A673 (cell line): Measurements from ENCODE around the gene LRRC74A. TPM values are rescaled to one million over a fixed set of nuclear protein-coding genes. Genes with fewer than 3 reads are reported as not detected.

Experiments used
- BruUV-seq: library from RNA; stranded (reverse); fragments of 400-500 nt; replicated peaks from 2 replicates; lab custom pipeline; 2021; lab: Mats Ljungman, UMichigan
- CTCF ChIA-PET: fragments of 300-600 bp; sonication (Branson Sonifier 250); formaldehyde crosslinking; loops from one replicate; lab custom pipeline; 2022; ENCODE audit warnings: antibody characterized with exemption; lab: Charles Lee
- POLR2A ChIA-PET: fragments of 300-600 bp; sonication (Branson Sonifier 250); formaldehyde crosslinking; loops from one replicate; lab custom pipeline; 2022; ENCODE audit warnings: antibody characterized with exemption; ENCODE audit not compliant: low non-redundant PET; lab: Charles Lee
- DNase-seq: peaks from one replicate; pipeline ENCODE4 v3.0.0-alpha.2; 2015; ENCODE audit warnings: low spot score
- H3K27ac ChIP-seq: fragments of 200-600 bp; sonication (generic); 2 replicates; pipeline ENCODE4 v1.5.1; 2016; ENCODE audit warnings: mixed run types, low read depth, mild to moderate bottlenecking, mixed read lengths, antibody characterized with exemption, low read length; ENCODE audit not compliant: poor library complexity, severe bottlenecking
- H3K27me3 ChIP-seq: fragments of 200-600 bp; sonication (generic); replicated peaks from 2 replicates; pipeline ENCODE4 v1.6.1; 2017; ENCODE audit warnings: mixed run types, low read depth, mild to moderate bottlenecking, mixed read lengths, antibody characterized with exemption, low read length; ENCODE audit not compliant: insufficient read depth, poor library complexity
- H3K36me3 ChIP-seq: fragments of 200-600 bp; sonication (generic); 2 replicates; pipeline ENCODE4 v1.6.1; 2016; ENCODE audit warnings: mixed run types, mild to moderate bottlenecking, mixed read lengths, antibody characterized with exemption, low read length; ENCODE audit not compliant: insufficient read depth, poor library complexity, severe bottlenecking
- H3K4me1 ChIP-seq: fragments of 200-600 bp; sonication (generic); 2 replicates; pipeline ENCODE4 v1.6.1; 2017; ENCODE audit warnings: mixed run types, mild to moderate bottlenecking, mixed read lengths, antibody characterized with exemption, low read length; ENCODE audit not compliant: insufficient read depth, poor library complexity, severe bottlenecking
- H3K4me3 ChIP-seq: fragments of 200-600 bp; sonication (generic); 2 replicates; pipeline ENCODE4 v1.5.1; 2016; ENCODE audit warnings: low read depth, mixed run types, mild to moderate bottlenecking, mixed read lengths, low read length; ENCODE audit not compliant: poor library complexity, severe bottlenecking
- H3K9me3 ChIP-seq: fragments of 200-600 bp; sonication (generic); 2 replicates; pipeline ENCODE4 v1.6.1; 2016; ENCODE audit warnings: mixed run types, low read depth, mild to moderate bottlenecking, mixed read lengths, antibody characterized with exemption, low read length; ENCODE audit not compliant: poor library complexity, severe bottlenecking
- CTCF ChIP-seq: fragments of 300-800, 200-600 bp; sonication (generic); conservative IDR thresholded peaks from 2 replicates; pipeline ENCODE4 v1.5.1; 2017; ENCODE audit warnings: low read depth, mild to moderate bottlenecking, antibody characterized with exemption, low read length, moderate library complexity, mixed read lengths
- EZH2 ChIP-seq: fragments of 200-600 bp; sonication (generic); IDR thresholded peaks from 2 replicates; pipeline ENCODE4 v1.6.1; 2017; ENCODE audit warnings: borderline replicate concordance, low read depth, mild to moderate bottlenecking, mixed read lengths, antibody characterized with exemption, low read length; ENCODE audit not compliant: poor library complexity, severe bottlenecking
- intact Hi-C: fragments of 100-400 bp; cut with micrococcal nuclease; formaldehyde crosslinking; loops from one replicate; pipeline ENCODE4 v1.10.0; 2022; ENCODE audit not compliant: unreplicated experiment
- total RNA-seq: library from RNA; stranded (reverse); gene quantifications from 2 replicates; pipeline ENCODE4 v1.2.3, GENCODE V29; 2021

LRRC74A gene
- total RNA-seq, 1 experiment from 2014 or later, result not detected

GRCh38 chr14:76808011-76808410, 18.2 kb upstream of the LRRC74A start:
- Histone ChIP-seq H3K36me3 (peaks cover 16% of the 10 kb centered on the region), H3K27ac (no peak overlapping the region), H3K9me3 (no peaks in the 10 kb centered on the region), H3K27me3 (no peaks in the 10 kb centered on the region), H3K4me1 (peaks cover 7% of the 10 kb centered on the region), H3K4me3 (no peak overlapping the region)
- DNase-seq, result no peak
- BruUV-seq, result no TSS peak
- TF ChIP-seq CTCF, result no peak
- no peak for TF ChIP-seq EZH2
- ChIA-PET POLR2A (no interaction called here), CTCF (no interaction called here)
- intact Hi-C loops, result no loop called here

DNA sequence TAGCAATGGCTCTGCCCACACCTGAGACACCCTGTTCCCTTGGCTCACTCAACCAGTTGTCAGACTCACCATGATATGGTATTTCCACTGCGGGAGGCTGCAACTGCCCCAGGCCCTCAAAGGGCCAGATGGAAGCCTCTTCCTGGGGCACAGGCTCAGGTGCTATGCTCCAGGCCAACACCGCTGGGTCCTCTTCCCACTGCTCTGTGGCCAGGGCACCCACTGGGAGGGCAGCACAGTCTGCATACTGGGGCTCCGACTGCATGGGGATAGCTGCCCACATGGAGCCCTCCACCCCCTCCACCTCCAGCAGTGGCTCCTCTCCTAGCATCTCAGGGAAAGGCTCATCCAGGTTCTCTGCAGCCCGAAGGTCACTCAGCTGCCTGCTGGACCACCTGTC, 17.2 kb upstream of the LRRC74A start:
- peaks cover 9% of the 10 kb centered on the region for H3K4me1 ChIP-seq
- no TSS peak for BruUV-seq
- no peaks in the 10 kb centered on the region for H3K9me3 ChIP-seq
- no peaks in the 10 kb centered on the region for H3K27me3 ChIP-seq
- POLR2A ChIA-PET, result no interaction called here
- H3K4me3 ChIP-seq, result no peak overlapping the region
- CTCF ChIA-PET, result no interaction called here
- no peak overlapping the region for H3K27ac ChIP-seq
- peaks cover 7% of the 10 kb centered on the region for H3K36me3 ChIP-seq
- intact Hi-C loops, result no loop called here
- TF ChIP-seq CTCF (no peak), EZH2 (no peak)
- DNase-seq, result no peak

GRCh38 chr14:76810525-76810924, 15.7 kb upstream of the LRRC74A start:
- peaks cover 9% of the 10 kb centered on the region for H3K4me1 ChIP-seq
- peak overlapping the region; percentile 5 for H3K27ac ChIP-seq
- no peaks in the 10 kb centered on the region for H3K9me3 ChIP-seq
- H3K36me3 ChIP-seq, result peaks cover 7% of the 10 kb centered on the region
- BruUV-seq, result no TSS peak
- no peaks in the 10 kb centered on the region for H3K27me3 ChIP-seq
- TF ChIP-seq EZH2, result no peak
- TF ChIP-seq CTCF, result no peak
- DNase-seq, result no peak
- peak overlapping the region; percentile 86 for H3K4me3 ChIP-seq
- intact Hi-C loops, result no loop called here
- ChIA-PET CTCF (interaction anchor here (1.2 kb wide), 1 partner anchor 100 kb away, joined by 5 read pairs; no protein-coding TSS in a partner anchor), POLR2A (no interaction called here)
